NOMO-1 (cell line): Measurements from ENCODE around the gene CELSR2.

Source experiments
- DNase-seq, 2 experiments: peaks; one replicate each; lab custom pipeline; 2025; ENCODE audit not compliant: unreplicated experiment in 2 of 2; lab: John Stamatoyannopoulos, UW

Gene CELSR2

DNA sequence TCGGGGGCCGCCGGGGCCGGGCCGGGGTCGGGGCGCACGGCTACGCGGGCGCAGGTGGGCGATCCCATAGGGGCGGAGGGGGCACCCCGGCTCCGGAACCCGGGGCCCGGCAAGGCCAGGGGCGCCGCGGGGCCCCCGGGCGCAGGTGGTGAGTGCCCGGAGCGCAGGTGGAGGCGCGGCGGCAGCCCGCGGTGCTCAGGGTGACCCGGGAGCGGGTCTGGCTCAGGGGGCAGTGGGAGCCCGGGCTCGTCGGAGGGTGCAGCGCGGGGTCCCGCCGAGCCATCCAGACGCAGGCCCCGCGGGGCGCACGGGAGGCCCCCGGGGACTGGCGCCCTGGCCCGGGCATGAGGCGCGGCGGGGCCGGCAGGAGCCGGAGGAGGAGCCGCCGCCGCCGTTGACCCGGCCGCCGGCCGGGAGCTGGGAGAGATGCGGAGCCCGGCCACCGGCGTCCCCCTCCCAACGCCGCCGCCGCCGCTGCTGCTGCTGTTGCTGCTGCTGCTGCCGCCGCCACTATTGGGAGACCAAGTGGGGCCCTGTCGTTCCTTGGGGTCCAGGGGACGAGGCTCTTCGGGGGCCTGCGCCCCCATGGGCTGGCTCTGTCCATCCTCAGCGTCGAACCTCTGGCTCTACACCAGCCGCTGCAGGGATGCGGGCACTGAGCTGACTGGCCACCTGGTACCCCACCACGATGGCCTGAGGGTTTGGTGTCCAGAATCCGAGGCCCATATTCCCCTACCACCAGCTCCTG lies 489 bp downstream of the CELSR2 start:
- DNase-seq = no peak

DNA sequence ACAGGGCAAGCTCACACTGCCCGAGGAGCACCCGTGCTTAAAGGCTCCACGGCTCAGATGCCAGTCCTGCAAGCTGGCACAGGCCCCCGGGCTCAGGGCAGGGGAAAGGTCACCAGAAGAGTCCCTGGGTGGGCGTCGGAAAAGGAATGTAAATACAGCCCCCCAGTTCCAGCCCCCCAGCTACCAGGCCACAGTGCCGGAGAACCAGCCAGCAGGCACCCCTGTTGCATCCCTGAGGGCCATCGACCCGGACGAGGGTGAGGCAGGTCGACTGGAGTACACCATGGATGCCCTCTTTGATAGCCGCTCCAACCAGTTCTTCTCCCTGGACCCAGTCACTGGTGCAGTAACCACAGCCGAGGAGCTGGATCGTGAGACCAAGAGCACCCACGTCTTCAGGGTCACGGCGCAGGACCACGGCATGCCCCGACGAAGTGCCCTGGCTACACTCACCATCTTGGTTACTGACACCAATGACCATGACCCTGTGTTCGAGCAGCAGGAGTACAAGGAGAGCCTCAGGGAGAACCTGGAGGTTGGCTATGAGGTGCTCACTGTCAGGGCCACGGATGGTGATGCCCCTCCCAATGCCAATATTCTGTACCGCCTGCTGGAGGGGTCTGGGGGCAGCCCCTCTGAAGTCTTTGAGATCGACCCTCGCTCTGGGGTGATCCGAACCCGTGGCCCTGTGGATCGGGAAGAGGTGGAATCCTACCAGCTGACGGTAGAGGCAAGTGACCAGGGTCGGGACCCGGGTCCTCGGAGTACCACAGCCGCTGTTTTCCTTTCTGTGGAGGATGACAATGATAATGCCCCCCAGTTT lies 1.3 kb downstream of the CELSR2 start:
- no peak for DNase-seq

GRCh38 chr1:109251277-109252166 lies 2.2 kb downstream of the CELSR2 start:
- DNase-seq = no peak

GRCh38 chr1:109252167-109252892 lies 3.0 kb downstream of the CELSR2 start:
- no peak for DNase-seq

DNA sequence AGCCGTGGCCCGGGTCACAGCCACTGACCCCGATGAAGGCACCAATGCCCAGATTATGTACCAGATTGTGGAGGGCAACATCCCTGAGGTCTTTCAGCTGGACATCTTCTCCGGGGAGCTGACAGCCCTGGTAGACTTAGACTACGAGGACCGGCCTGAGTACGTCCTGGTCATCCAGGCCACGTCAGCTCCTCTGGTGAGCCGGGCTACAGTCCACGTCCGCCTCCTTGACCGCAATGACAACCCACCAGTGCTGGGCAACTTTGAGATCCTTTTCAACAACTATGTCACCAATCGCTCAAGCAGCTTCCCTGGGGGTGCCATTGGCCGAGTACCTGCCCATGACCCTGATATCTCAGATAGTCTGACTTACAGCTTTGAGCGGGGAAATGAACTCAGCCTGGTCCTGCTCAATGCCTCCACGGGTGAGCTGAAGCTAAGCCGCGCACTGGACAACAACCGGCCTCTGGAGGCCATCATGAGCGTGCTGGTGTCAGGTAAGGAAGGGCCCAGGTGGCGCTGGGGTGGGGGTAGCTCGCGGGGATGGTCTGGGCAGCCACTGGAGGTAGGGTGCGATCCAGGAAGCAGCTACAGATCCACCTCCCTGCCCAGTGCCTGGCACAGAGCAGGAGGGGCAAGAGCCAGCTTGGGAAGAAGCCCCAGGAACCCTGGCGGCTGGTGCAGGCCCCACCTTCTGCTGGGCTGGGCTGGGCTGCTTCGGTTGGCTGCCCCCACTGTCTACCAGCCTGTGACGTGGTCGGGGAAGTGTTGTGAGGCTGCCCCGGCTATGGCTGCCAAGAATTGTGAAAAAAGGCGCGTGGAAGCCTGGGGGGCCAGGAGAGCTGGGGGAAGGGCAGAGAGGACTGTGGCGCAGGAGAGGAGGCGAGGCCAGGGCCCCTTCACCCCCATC lies 3.8 kb downstream of the CELSR2 start:
- DNase-seq = no peak

DNA sequence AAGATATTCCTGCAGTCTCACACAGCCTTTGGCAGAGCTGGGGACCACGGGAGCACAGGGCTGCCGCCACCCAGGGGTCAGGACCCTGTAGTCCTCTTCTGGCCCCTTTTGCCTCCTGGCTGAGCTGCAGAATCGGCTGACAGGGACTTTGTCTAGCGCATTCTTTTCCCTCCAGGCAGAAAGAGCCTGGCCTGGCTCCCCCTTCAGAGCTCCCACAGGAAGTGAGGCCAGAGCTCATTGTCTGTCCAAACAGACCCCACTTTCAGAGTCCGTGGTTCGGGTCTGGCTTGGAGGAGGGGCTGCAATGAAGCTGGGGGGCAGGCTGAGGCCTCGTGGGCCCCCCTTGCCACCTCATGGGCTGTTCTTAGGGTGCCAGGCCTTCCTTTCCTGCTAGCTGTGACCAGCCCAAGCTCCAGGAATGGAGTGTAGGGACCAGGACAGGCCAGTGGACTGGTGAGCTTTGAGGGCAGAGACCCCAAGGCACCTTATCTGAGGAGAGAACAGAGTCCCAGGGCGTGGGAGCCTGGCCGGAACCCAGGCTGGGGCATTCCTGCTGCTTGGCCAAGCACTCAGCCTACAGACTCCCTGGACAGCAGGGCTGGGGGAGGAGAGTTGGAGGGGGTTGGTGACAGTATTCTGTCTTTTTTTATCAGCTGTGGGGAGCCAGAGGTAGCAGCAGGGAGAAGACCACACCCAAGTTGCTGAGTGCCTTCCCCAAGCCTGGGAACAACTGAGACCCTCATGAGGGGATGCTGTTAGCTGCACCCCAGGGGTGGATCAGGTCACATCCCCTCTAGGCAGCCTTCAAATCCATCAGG lies 4.7 kb downstream of the CELSR2 start:
- DNase-seq = no peak

DNA sequence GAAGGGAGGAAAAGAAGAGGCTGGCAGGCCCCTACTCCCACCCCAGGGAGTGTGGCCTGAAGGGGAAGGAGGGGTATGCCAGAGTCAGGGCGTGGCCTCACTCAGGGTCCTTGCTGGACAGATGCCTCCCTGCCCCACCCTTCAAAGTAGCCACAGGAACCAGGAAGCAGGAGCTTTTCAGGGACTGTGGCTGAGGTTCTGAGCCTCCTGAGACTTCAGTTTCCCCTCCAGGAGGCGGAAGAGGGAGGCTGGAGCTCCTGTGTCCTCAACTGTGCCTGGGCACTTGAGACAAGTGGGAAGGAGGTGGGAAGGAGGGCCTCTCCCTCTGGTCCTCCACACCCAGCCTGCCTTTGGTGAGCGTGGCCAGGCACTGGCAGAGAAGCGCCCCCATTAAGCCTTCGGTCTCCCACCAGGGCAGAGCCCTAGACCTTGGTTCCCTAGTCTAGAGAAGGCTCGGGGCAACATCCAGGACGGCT lies 5.3 kb downstream of the CELSR2 start:
- DNase-seq = no peak

- DNase-seq = no peak
These were observed 5.8 kb downstream of the CELSR2 start for GRCh38 chr1:109255097-109255651.

DNA sequence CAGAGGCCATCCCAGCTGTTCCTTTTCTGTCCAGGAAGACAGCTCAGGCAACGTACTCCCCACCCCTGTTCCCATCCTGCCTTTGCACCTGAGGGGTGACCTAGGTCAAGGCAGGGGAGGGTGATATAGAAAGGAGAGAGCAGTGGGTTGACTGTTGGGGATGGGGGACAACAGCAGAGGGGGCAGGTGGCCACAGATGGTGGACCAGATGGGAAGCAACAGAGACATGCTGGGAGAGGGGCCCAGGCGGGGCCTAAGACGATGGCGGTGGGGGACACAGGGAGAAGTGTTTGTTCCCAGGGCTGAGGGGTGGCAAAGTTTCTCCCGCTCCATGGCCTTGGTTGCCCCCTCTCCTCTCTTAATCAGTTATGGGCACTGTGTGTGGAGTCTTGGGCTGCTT lies 6.3 kb downstream of the CELSR2 start:
- no peak for DNase-seq

DNA sequence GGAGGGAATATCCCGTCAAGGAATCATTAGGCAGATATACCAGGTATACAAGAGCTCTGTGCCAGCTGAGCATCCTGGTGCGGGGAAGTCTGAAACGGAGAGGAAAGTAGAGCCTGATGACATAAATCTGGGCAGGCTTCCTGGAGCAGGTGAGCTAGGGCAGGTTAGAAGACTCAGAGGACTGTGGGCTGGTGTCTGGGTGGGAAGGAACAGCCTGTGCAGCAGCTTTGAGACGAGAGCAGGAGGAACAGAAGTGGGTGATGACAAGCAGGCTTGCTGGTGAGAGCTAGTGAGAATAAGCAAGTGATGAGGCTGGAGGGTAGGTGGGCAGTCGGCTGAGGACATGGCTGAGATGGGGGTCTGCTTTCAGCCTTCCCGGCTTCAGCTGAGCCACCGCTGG lies 6.7 kb downstream of the CELSR2 start:
- DNase-seq = no peak

DNA sequence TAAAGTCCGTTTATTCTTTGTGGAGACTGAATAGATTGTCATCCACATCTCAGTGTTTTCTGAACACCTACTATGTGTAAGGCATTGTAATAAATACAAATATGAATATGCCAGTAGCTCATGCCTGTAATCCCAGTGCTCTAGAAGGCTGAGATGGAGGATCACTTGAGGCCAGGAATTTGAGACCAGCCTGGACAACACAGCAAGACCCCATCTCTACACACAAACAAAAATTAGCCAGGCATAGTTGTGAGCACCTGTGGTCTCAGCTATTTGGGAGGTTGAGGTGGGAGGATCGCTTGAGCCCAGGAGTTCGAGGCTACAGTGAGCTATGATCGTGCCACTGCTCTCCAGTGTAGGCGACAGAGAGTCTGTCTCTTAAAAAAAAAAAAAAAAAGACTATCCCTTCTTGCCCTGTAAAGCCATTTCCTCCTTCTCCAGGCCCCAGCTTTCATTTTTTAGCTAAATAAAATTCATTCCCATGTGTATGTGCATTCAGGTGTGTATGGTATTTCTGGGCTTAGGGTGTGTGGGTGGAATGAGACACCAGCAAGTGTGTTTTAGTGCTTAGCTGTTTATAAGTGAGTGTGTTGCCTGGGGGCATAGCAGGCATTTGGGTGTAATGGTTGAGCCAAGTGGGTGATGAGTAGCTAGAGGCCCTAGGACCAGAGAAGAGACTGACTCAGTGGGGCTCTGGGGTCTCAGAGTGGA lies 7.8 kb downstream of the CELSR2 start:
- no peak for DNase-seq

- no peak for DNase-seq
These were observed 8.5 kb downstream of the CELSR2 start for GRCh38 chr1:109257682-109258421.

DNA sequence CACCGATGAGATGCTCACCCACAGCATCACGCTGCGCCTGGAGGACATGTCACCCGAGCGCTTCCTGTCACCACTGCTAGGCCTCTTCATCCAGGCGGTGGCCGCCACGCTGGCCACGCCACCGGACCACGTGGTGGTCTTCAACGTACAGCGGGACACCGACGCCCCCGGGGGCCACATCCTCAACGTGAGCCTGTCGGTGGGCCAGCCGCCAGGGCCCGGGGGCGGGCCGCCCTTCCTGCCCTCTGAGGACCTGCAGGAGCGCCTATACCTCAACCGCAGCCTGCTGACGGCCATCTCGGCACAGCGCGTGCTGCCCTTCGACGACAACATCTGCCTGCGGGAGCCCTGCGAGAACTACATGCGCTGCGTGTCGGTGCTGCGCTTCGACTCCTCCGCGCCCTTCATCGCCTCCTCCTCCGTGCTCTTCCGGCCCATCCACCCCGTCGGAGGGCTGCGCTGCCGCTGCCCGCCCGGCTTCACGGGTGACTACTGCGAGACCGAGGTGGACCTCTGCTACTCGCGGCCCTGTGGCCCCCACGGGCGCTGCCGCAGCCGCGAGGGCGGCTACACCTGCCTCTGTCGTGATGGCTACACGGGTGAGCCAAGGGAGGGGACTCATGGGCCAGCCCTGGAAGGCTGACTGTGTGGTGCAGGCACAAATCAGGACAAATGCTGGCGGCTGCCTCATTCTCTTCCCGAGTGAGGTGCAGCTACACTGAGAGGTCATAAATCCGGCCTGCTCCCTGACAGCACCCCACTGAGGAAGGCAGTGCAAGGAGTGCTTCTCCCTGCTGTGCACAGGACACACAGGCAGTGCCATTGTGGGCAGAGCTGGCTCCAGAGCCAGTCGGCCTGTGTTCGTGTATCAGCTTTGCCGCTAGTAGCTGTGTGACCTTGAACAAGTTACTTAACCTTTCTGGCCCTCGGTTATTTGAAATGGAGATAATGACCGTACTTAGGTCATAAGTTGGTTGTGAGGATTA lies 9.4 kb downstream of the CELSR2 start:
- no peak for DNase-seq

GRCh38 chr1:109259674-109260557 lies 10.6 kb downstream of the CELSR2 start:
- DNase-seq = no peak

DNA sequence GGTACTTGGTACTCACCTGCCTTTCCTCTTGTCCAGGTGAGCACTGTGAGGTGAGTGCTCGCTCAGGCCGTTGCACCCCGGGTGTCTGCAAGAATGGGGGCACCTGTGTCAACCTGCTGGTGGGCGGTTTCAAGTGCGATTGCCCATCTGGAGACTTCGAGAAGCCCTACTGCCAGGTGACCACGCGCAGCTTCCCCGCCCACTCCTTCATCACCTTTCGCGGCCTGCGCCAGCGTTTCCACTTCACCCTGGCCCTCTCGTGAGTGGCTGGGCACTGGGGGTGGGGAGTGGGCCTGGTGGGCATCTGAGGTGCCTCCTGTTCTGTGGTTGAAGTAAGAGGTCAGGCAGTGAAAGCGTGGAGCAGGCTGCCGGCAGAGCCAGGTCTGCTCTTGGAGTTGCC lies 11.7 kb downstream of the CELSR2 start:
- no peak for DNase-seq
